H54 (cell line): Measurements from ENCODE around the gene SCAF8.
"Not testable (repeated sequence)": the region's sequence is repeated elsewhere in the genome, so short reads cannot be mapped to it uniquely, and the experiment has no call there.

ENCODE experiments used
- DNase-seq: peaks from one replicate; pipeline ENCODE4 v3.0.0; 2011; ENCODE audit warnings: low spot score, mixed read lengths; ENCODE audit not compliant: insufficient read length
- FAIRE-seq: peaks from 3 replicates; lab custom pipeline; 2011; peaks lifted over from hg19 to GRCh38; lab: Jason Lieb, UNC
- POLR2A ChIP-seq: IDR thresholded peaks from 2 replicates; pipeline ENCODE4 v1.6.1; 2011; ENCODE audit warnings: low read depth, mild to moderate bottlenecking, low read length

The SCAF8 gene, protein sequence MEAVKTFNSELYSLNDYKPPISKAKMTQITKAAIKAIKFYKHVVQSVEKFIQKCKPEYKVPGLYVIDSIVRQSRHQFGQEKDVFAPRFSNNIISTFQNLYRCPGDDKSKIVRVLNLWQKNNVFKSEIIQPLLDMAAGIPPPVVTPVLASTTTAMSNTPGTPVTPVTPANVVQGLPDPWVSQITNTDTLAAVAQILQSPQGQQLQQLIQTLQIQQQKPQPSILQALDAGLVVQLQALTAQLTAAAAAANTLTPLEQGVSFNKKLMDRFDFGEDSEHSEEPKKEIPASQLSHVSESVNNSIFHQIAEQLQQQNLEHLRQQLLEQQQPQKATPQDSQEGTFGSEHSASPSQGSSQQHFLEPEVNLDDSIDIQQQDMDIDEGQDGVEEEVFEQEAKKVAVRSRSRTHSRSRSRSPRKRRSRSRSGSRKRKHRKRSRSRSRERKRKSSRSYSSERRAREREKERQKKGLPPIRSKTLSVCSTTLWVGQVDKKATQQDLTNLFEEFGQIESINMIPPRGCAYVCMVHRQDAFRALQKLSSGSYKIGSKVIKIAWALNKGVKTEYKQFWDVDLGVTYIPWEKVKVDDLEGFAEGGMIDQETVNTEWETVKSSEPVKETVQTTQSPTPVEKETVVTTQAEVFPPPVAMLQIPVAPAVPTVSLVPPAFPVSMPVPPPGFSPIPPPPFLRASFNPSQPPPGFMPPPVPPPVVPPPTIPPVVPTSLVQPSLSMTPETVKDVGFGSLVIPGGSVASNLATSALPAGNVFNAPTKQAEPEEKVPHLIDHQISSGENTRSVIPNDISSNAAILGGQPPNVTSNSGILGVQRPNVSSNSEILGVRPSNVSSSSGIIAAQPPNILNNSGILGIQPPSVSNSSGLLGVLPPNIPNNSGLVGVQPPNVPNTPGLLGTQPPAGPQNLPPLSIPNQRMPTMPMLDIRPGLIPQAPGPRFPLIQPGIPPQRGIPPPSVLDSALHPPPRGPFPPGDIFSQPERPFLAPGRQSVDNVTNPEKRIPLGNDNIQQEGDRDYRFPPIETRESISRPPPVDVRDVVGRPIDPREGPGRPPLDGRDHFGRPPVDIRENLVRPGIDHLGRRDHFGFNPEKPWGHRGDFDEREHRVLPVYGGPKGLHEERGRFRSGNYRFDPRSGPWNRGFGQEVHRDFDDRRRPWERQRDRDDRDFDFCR (N-terminal part only)

DNA sequence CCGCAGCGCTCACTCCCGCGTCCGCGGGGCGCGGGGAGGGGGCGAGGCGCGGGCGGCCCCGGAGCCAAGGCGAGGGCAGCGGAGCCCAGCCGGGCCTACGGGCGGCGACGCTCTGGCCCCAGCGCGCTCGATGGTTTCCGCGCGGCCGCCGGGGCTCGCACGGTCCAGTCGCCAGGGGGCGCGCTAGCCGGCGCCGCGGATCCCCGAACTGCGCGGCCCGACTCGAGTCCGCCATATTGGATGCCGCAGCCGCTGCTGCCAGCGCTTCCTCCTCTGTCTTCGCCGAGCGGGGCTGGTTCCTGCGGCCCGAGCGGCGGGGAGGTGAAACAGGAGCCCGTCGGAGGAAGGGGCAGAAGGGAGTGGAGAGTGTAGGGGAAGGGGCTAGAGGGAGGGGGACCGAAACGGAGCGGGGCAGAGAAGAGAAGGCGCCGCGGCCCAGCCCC lies at the start of gene SCAF8:
Gene SCAF8, plus strand, starts transcription at position 234 of the 443 bp plus-strand sequence. CDS start 485 bp downstream, outside the sequence.
- FAIRE-seq (no peak), DNase-seq (peak; percentile 60)
- peak; percentile 35; the same call in 1 of the 2 replicates for TF ChIP-seq POLR2A

DNA sequence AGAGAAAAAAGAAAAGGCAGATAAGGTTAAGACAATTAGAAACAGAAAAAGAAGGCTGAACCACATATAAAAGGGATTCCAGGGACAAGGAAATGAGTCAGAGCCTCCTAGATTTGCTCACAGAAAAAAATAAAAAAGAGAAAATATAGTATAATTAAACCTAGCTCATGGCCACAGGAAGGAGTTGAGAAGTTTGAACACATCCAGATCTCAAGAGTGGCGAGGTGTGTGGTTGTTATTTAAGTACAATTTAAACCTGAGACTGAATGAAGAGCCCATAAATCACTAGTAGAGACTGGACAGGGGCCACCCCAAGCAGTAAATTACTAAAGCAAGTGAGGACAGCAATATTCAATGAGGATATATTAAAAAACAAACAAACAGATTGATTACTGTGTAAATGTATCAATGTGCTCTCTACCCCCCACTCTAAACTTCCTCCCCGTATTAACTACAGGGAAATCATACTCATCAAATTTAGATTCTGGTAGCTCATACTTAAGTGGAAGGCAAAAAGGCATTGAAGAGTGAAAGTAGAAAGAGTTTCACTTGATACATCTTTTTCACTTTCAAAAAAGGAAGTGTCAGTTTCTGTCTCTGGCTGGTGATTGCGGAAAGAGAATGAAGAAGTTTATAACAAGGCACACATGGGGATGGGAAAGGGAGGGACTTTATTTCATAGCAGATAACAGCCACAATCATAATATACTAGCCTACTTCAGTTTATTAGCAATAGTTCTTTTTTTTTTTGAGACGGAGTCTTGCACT lies 49.3 kb upstream of the SCAF8 start:
- no peak for TF ChIP-seq POLR2A
- no peak for FAIRE-seq
- peak; percentile 12 for DNase-seq

DNA sequence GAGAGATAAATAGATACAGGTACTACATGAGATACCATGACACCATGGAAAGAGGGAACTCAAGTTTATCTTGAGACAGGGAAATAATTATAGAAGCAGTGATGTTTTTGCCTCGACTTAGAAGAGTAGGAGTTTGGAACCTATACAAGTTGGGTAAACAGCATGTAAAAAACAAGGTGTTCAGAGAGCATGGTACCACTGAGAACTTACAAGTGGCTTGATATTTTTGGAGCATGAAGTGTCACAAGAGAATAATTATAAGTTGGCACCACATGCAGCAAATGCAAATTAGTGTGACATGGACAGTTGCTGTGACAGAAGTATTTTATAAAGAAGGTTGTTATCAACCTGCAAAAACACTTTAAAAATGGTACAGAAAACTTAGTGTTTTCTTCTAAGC lies 47.1 kb upstream of the SCAF8 start:
- FAIRE-seq (no peak), DNase-seq (no peak)
- TF ChIP-seq POLR2A, result no peak

DNA sequence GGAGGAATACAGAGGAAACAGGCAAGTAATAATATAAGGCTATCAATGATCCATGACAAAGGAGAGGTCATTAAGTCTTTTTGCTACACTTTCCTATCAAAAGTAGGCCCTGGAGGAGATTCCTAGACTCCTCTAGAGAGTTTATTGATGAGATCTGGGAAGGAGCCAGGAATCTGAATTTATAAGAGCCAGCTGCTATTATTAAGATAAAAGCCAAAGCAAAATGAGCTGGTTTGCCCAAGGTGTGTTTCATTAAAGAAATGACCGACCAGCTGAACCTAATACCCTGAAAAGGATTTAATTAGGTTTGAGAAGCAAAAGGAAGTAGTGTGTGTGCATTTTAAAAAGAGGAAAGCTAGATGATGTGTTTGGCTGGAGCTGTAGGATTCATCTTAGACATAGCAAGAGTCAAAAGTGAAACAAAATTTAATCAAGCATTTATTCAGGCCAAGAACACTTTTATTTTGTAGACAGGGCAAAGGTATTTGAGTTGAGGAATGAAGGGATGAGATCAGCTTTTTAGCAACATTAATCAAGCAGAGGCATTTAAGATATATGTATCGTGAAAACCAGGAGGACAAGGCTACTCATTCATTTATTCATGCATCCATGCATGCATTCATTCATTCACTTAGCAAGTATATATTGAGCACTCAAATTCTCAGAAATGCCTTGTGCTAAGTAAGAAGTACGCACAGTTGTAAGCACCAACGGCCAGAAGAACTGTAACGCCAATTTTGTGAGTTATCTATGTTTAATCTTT lies 43.5 kb upstream of the SCAF8 start:
- FAIRE-seq (no peak), DNase-seq (no peak)
- no peak for TF ChIP-seq POLR2A

DNA sequence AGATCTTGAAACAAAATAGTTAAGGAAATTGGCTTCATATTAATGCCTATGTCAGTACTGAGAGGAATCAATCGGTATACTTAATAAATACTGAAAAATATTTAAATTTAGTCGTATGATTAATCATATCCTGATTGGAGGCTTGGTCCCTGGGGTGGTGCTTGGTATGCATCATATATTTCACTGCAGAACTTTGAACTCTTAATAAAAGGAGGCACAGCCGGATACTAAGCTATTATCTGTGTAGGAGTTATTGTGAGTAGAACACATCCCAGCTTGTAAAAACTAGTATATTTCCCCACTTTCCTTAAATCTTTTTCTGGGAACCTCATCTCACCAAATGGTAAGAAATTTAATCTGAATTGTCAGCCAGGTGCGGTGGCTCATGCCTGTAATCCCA lies 42.4 kb upstream of the SCAF8 start:
- TF ChIP-seq POLR2A, result no peak
- FAIRE-seq, result no peak
- no peak for DNase-seq

DNA sequence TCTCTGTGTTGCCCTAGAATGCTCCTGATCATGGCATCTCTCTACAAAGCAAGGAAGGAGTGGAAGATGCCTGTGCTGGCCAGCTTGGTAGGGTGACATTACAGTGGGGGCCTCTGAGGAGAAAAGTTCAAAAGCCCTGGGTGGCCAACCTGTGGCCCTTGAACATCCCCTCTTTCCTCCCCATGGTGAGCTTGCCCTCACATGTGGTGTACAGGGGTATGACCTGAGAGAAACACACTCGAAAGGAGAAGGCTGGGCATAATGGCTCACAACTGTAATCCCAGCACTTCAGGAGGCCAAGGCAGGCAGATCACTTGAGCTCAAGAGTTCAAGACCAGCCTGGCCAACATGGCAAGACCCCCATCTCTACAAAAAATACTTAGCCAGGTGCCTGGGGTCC lies 36.6 kb upstream of the SCAF8 start:
- FAIRE-seq, result no peak
- no peak for TF ChIP-seq POLR2A
- DNase-seq, result no peak

DNA sequence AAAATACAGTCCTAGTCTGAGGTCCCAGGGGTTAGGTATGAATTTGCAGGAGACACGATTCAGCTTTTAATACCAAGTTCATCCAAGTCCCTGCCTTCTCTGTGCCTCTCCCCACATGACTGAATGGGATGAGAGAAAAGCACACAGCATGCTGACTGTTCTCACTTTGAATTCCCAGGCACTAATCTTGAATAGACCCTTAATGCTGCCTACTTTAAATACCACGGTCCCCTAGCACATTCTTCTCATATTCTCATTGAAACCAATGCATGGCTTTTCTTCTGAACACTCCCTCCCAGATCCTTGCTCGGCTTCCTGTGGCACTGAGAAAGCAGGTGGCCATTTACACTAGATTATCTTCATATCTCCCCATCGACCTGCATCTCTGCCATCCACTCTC lies 30.1 kb upstream of the SCAF8 start:
- FAIRE-seq (no peak), DNase-seq (no peak)
- no peak for TF ChIP-seq POLR2A

DNA sequence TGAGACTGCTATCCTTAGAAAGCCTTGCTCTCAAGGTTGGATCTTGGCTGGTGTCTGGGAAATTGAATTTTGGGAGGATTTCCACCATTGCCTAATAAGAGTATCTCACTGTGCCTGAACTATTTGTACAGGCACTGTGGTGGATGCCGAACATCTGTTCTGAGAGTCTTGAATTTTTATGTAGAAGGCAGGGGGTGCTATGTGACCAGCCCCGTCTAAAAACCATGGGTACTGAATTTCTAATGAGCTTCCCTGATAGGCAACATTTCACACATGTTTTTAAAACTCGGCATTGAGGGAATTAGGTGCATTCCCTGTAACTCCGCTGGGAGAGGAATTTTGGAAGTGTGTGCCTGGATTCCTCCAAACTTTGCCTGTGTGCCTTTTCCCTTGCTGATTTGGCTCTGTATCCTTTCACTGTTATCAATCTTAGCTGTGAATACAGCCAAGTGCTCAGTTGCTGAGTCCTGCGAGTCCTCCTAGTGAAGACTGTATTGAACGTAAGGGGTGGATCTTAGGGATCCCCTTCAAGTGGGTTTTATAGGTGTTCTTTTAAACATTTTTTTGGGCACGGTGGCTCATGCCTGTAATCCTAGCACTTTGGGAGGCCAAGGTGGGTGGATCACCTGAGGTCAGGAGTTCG lies 27.6 kb upstream of the SCAF8 start:
- FAIRE-seq (no peak), DNase-seq (no peak)
- TF ChIP-seq POLR2A, result no peak

DNA sequence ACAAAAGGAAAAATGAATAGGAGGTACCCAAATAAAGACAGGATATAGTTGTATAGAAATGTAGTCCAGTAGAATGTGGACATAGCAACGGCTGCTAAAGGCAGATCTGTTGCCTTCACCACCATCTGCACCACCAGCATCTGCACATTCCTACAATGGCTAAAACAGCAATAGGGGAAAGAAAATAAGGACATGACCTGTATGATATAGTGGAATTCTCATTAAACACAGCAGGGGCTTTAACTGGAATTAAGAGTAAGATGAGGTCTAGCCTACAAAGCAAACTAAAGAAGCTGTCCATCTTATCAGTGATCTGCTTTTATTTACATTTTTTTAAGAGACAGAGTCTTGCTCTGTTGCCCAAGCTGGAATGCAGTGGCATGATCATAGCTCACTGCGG lies 26.8 kb upstream of the SCAF8 start:
- FAIRE-seq (no peak), DNase-seq (no peak)
- TF ChIP-seq POLR2A, result no peak

DNA sequence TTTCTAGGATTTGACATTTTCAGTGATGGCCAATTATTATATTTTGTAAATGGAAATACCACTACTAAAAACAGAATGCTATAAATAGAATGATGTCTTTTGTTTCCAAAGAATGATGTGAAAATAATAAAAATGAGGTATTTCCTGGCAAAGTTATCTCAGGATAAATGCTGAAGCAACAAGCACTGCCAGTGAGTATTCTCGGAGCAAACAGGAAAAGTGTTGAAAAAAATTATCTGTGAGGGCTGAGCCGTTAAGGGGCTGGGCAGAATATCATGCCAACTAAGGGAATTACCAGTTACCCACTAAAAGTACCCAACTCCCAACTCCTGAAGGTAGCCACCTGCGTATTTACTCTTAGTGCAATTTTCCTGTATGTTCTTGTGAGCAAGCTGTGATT lies 23.6 kb upstream of the SCAF8 start:
- FAIRE-seq (no peak), DNase-seq (no peak)
- no peak for TF ChIP-seq POLR2A

DNA sequence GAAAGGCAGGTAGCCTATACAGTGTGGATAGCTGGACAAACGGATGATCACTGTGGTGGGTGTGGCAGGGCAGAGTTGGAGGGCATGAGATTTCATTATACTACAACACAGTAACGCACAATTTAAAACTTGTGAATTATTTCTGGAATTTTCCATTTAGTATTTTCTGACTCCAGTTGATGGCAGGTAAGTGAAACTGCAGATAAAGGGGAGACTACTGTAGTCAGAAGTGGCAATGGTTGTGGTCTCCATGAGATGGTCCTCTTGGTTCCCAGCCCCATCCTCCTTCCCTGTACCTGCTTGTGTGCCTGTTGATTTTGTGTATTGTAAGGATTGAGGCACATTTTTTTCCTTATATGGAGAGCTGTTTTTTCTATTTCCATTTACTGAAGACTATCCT lies 22.5 kb upstream of the SCAF8 start:
- no peak for FAIRE-seq
- DNase-seq, result no peak
- TF ChIP-seq POLR2A, result no peak

DNA sequence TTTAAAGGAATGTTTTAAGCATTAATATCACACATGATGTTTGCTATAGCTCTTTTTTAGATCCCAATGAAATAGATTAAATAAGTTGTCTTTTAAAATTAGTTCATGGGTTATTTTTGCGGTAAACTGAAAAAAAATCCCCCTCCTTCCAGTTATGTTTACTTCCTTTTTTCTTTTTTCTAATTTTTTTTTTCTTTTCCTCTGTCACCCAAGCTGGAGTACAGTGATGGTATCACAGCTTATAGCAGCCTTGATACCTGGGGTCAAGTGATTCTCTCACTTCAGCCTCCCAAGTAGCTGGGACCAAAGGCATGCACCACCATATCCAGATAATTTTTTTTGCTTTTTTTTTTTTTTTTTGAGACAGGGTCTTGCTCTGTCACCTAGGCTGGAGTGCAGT lies 17.8 kb upstream of the SCAF8 start:
- FAIRE-seq (no peak), DNase-seq (no peak)
- TF ChIP-seq POLR2A, result no peak

DNA sequence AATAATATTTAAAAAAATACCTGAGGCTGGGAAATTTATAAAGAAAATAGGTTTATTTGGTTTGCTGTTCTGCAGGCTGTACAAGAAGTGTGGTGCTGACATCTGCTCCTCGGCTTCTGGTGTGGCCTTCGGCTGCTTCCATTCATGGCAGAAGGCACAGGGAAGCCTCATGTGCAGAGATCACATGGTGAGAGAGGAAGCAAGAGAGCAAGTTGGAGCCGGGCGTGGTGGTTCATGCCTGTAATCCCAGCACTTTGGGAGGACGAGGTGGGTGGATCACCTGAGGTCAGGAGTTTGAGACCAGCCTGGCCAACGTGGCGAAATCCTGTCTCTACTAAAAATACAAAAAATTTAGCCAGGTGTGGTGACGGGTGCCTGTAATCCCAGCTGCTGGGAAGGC lies 16.9 kb upstream of the SCAF8 start:
- not testable (repeated sequence) for FAIRE-seq, DNase-seq
